Left lobe of liver (tissue), 2 donors: ENCODE data around the gene SMIM22. TPM values are rescaled to one million over a fixed set of nuclear protein-coding genes. Genes with fewer than 3 reads are reported as not detected.

ENCODE experiments used
- ATAC-seq: fragments of 200-7000 bp; cut with Tn5 transposase; one replicate; pipeline ENCODE4 v1.9.1; 2020; ENCODE audit warnings: mild to moderate bottlenecking, moderate library complexity
- DNase-seq: peaks from one replicate; pipeline ENCODE4 v3.0.0-alpha.2; 2020; ENCODE audit warnings: low spot score
- total RNA-seq: library from RNA; stranded (reverse); gene quantifications from one replicate; pipeline ENCODE4 v1.2.1, GENCODE V29; 2021
- donor health status: DM: no; HTN: no; CAD: no; lungs with moderate emphysema.
- donor health status: DM: no; HTN: yes; CAD: no.

SMIM22 gene
- total RNA-seq, 1 donor from 2014 or later: 0.60 TPM

DNA sequence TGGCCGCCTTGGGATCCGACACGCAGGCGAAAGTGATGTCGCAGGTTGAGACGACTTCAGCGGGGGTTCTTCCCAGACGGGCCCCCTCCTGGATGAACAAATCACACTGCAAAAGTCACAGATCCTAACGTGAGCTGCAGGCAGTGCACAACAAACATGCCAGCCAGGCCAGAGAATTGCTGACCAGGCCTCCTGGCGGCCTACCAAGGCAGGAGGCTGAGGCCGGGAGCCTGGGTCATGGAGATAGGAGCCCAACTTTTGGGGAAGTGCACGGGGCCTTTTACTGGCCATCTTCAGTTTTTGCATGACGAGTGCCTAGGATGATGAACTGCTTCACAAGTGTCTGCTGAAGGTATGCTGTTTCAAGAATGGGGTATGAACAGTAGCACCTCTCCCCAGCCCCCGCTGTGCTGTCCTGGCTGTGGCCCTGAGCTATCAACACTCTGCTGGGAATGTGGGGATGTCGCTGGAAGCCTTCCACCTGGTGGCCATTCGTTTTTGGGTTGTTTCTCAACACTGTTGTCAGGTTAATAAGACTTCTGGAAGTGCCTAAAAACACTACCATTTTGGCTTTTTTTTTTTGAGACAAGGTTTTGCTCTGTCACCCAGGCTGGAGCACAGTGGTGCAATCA is 19.5 kb downstream of the SMIM22 start:
- peak; percentile 88 for ATAC-seq
- DNase-seq: peak; percentile 65

GRCh38 chr16:4820652-4821051 is 25.5 kb downstream of the SMIM22 start:
- DNase-seq: no peak
- peak; percentile 36 for ATAC-seq

- no peak for ATAC-seq
- DNase-seq: no peak
Observed at GRCh38 chr16:4825196-4825595, 30.0 kb downstream of the SMIM22 start.

DNA sequence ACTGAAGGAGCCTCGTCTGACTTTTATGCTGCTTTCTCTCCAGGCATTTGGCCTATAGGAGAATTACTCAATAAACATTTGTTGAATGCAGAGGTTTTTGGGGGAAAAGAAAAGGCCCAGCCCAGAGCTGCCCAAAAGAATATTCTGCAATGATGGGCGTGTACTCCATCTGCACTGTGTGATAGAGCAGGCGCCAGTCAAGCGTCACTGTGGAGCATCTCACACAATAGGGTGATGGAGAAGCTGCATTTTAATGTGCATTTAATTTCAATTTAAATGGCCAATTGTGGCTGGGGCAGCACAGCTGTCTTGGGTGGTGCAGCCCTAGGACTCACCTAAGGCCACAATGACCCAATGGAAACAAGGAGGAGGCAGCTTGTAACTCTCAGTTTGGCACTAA is 31.4 kb downstream of the SMIM22 start:
- ATAC-seq: no peak
- DNase-seq: no peak

DNA sequence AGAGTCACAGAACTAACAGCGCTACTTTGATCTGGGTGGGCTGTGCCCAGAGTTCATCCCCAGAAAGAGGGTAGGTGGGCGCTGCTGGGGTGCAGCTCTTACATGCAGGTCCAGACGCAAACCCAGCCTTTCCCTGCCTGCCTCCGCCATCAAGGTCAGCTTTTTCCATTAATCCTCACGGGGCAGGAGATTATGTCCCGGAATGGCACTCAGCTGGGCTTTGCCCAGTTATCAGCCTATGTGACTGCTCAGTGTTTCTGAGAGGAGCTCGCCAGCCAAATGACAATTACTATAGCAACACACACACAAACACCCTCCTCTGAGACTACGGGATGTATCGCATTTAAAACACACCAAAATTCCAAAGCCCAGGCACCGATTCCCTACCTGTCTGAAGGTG is 31.8 kb downstream of the SMIM22 start:
- ATAC-seq: no peak
- no peak for DNase-seq

DNA sequence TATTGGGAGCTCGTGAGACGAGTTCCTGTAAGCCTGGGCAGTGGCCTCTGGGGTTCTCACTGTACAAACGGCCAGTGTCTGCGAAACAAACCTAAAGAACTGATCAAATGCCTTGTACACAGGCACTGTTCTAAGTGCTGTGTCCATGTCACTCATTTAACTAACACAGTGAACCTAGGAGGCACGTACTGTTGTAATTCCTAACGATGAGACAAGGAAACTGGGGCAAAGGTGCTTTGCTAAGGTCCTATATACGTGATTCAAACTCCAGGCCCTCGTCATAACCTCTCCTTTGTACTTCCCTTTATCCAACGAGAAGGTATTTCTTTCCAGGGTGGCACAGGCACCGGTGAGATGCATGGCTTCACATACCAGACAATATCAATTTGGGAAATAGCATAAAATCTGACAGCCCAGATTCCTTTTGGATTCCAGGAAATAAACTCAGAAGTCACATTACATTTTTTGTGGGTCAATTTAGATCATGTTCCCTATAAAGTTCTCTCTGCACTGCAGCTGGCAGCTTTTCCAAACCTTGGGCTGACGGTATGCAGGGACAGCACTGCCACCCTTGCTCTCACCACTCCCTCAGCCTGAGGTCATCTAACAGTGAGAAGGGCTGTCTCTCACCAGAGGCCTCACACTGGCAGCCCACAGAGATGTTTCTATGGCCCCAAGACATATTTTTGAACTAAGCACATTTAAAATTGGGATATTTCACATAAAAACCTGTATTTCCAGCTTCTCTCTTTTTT is 33.6 kb downstream of the SMIM22 start:
- DNase-seq: no peak

GRCh38 chr16:4830408-4830807 is 35.2 kb downstream of the SMIM22 start:
- ATAC-seq (no peak), DNase-seq (no peak)

More for the DNA sequence above, 33.6 kb downstream of the SMIM22 start:
- no peak for ATAC-seq

GRCh38 chr16:4831616-4832015 is 36.4 kb downstream of the SMIM22 start:
- ATAC-seq: no peak

DNA sequence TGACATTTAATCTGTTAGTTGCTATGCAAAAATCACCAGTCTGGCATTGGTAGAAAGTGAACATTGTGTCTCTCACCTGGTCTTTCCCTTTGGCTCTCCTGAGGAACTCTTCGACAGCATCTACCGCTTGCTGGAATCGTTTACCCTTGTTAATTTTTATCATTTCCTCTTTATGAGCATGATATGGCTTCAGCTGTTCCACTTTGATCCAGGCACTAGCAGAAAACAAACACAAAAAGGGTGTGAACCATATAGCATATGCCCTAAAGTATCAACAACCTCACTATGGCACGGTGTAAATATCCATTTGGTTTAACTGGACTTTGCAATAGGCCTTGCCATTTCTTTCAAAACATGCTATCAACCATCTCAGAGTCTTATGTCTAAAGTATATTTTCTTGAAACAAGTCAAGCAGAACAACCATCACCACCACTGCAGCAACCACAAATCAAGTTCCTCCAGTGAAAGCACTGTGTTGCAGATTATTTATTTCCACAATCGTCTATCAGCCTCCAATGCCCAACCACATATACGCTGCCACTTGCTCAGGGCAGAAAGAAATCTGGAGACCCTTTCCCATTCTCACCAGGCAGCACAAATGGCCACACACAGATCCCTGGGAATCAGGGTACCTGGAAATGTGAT is 37.7 kb downstream of the SMIM22 start:
- no peak for DNase-seq
- ATAC-seq: no peak

More at GRCh38 chr16:4831616-4832015, 36.4 kb downstream of the SMIM22 start:
- no peak for DNase-seq

- ATAC-seq (no peak), DNase-seq (no peak)
Observed at GRCh38 chr16:4833584-4833983, 38.4 kb downstream of the SMIM22 start.

DNA sequence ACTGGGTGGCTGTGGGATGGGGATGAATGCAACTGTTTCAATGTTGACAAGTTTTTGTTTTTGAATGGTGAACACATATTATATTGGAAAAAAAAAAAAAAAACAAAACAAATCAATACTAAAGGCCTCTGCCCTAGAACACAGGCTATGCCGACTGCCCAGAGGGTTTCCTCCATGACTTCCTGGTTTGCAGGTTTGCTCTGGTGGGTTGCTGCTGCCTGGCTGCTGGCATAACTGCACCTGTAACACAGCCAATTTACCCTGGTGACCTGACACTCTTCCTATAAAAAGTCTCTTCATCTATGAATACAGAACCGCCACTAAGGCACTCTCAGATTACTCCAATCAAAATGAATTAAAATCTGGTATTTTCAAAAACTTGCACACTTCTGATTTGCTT is 41.6 kb downstream of the SMIM22 start:
- no peak for ATAC-seq
- no peak for DNase-seq

DNA sequence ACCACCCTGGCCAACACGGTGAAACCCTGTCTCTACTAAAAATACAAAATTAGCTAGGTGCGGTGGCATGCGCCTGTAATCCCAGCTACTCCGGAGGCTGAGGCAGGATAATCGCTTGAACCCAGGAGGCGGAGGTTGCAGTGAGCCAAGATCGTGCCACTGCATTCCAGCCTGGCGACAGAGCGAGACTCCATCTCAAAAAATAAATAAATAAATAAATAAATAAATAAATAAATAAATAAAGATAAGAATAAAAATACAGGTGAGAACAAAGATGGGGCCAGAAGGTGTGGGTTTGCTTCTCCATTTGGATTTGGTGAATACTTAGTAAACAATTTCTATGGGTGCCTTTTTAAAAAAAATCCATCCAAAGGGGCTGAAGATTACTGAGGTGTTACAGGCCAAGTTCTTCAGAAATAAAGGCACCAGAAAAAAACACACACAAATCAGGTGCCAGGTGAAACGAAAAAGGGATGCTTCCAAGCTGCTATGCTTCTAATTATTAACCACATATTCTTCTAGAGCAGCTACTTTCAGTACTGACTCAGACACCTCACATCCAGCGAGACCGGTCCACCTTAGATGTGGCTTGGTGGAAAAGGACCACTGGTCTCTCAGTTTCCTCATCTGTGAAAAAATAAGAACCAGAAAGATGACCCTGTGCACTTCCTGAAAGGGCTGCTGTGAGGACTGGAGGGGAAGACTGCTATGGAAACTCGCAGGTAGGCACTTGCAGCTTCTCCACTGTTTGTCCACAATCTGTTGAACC is 42.7 kb downstream of the SMIM22 start:
- no peak for ATAC-seq
- DNase-seq: no peak

DNA sequence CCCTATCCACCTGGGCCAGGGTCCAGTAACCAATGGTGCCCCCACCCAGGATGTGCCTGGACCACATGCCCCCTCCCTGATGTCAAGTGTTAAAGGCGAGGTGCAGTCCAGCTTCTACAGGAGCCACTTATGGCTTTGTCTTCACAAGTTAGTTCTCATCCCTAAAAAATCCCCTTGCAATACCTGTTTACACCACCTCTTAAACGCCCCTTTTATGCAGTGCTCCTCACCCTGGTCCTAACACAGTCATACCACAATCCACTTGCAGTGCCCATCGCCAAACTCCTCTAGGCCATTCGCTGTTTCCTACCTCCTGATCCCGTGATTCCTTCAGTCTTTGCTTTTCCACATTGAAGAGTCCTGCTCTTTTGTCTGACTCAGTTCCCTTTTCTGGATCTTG is 44.8 kb downstream of the SMIM22 start:
- DNase-seq (no peak), ATAC-seq (no peak)

DNA sequence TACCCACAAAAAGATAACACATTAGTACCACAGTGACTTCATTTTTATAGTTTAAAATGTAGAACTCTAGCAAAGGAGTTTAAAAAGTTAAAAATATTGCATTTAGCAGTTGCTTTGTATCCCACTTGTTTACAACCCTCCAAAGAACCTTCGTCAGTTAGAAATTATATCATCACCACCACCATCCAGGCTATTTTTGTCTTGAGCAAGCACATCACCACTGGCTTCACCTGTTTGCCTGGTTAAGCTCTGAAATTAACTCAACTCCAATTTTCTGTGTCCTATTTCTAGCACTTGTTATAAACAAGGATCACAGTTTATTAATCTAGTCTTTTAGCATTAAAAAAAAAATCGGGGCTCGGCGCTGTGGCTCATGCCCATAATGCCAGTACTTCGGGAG is 45.8 kb downstream of the SMIM22 start:
- DNase-seq: no peak
- ATAC-seq: no peak

Other genes starting within 250 kb of the SMIM22 start
- gene C16orf96, start 239.0 kb upstream of the SMIM22 start, total RNA-seq: 0.38 TPM
- 19.1 TPM for gene UBALD1, start 180.5 kb upstream of the SMIM22 start, total RNA-seq
- 59.5 TPM for gene MGRN1, start 170.5 kb upstream of the SMIM22 start, total RNA-seq
- 40.4 TPM for gene NUDT16L1, start 101.8 kb upstream of the SMIM22 start, total RNA-seq
- 10.6 TPM for gene ANKS3, start 61.1 kb upstream of the SMIM22 start, total RNA-seq
- 0.45 TPM for gene DNAAF8, start 60.8 kb upstream of the SMIM22 start, total RNA-seq
- 9.5 TPM for gene ZNF500, start 28.2 kb upstream of the SMIM22 start, total RNA-seq
- not detected for gene SEPTIN12, start 7.0 kb upstream of the SMIM22 start, total RNA-seq
- gene ROGDI, start 7.3 kb downstream of the SMIM22 start, total RNA-seq: 21.5 TPM
- 47.1 TPM for gene GLYR1, start 51.9 kb downstream of the SMIM22 start, total RNA-seq
- gene UBN1, start 52.1 kb downstream of the SMIM22 start, total RNA-seq: 18.9 TPM
- 26.4 TPM for gene PPL, start 141.8 kb downstream of the SMIM22 start, total RNA-seq
- gene SEC14L5, start 163.0 kb downstream of the SMIM22 start, total RNA-seq: 0.33 TPM
- 7.1 TPM for gene NAGPA, start 238.6 kb downstream of the SMIM22 start, total RNA-seq